Measurements from ENCODE around the gene HAUS7.

GRCh38 chrX:153486171-153486570 lies 15.8 kb upstream of the HAUS7 start:
- TF ChIP-seq CREB5 (CRISPR knock-in tag; IDR thresholded peaks at IDR 0.05; ENCODE audit: low read depth): no peak
- TF ChIP-seq TCF4 (CRISPR knock-in tag; IDR thresholded peaks at IDR 0.05; ENCODE audit: borderline replicate concordance): no peak
- TF ChIP-seq ISL1 (CRISPR knock-in tag; IDR thresholded peaks at IDR 0.05): no peak
- TF ChIP-seq CSDC2 (CRISPR knock-in tag; IDR thresholded peaks at IDR 0.05): no peak
- no peak for TF ChIP-seq ZFP30 (CRISPR knock-in tag; IDR thresholded peaks at IDR 0.05)
- no peak for TF ChIP-seq ESRRG (CRISPR knock-in tag; IDR thresholded peaks at IDR 0.05)
